ENCODE measurements around the gene S100A3.

Gene S100A3

GRCh38 chr1:153549741-153550397, 811 bp upstream of the S100A3 start:
- 90% methylated on average over 6 of the region's 6 CpGs for WGBS, 2 experiments
- no peak overlapping the region for H3K27ac ChIP-seq (ENCODE audit: insufficient read depth, low read depth, low read length, poor library complexity, severe bottlenecking)

GRCh38 chr1:153547560-153548551, 1.2 kb downstream of the S100A3 start:
- Histone ChIP-seq H3K9me3 (ENCODE audit: control insufficient read depth, low read length) (no peaks in the 10 kb centered on the region), H3K36me3 (ENCODE audit: control insufficient read depth, insufficient read depth, low read length) (no peaks in the 10 kb centered on the region), H3K4me3 (ENCODE audit: insufficient read depth, low read depth, low read length) (no peak overlapping the region), H3K27me3 (ENCODE audit: control insufficient read depth, insufficient read depth, low read length, poor library complexity, severe bottlenecking) (no peaks in the 10 kb centered on the region), H3K27ac (ENCODE audit: insufficient read depth, low read depth, low read length, poor library complexity, severe bottlenecking) (no peak overlapping the region), H3K4me1 (ENCODE audit: control insufficient read depth, insufficient read depth, low read length) (peaks cover 48% of the 10 kb centered on the region)
- 88 to 89% methylated on average over 19 of the region's 19 CpGs for WGBS, 2 experiments

More at GRCh38 chr1:153549741-153550397, 811 bp upstream of the S100A3 start:
- Histone ChIP-seq H3K9me3 (ENCODE audit: control insufficient read depth, low read length) (no peaks in the 10 kb centered on the region), H3K4me1 (ENCODE audit: control insufficient read depth, insufficient read depth, low read length) (peaks cover 43% of the 10 kb centered on the region), H3K27me3 (ENCODE audit: control insufficient read depth, insufficient read depth, low read length, poor library complexity, severe bottlenecking) (no peaks in the 10 kb centered on the region), H3K36me3 (ENCODE audit: control insufficient read depth, insufficient read depth, low read length) (no peaks in the 10 kb centered on the region), H3K4me3 (ENCODE audit: insufficient read depth, low read depth, low read length) (no peak overlapping the region)

- Histone ChIP-seq H3K36me3 (ENCODE audit: control insufficient read depth, insufficient read depth, low read length) (no peaks in the 10 kb centered on the region), H3K27ac (ENCODE audit: insufficient read depth, low read depth, low read length, poor library complexity, severe bottlenecking) (no peak overlapping the region), H3K4me3 (ENCODE audit: insufficient read depth, low read depth, low read length) (no peak overlapping the region), H3K9me3 (ENCODE audit: control insufficient read depth, low read length) (no peaks in the 10 kb centered on the region), H3K4me1 (ENCODE audit: control insufficient read depth, insufficient read depth, low read length) (peaks cover 48% of the 10 kb centered on the region), H3K27me3 (ENCODE audit: control insufficient read depth, insufficient read depth, low read length, poor library complexity, severe bottlenecking) (no peaks in the 10 kb centered on the region)
- WGBS, 2 experiments = 69 to 70% methylated on average over 14 of the region's 14 CpGs
Measured at GRCh38 chr1:153546796-153547559, 2.1 kb downstream of the S100A3 start.

DNA sequence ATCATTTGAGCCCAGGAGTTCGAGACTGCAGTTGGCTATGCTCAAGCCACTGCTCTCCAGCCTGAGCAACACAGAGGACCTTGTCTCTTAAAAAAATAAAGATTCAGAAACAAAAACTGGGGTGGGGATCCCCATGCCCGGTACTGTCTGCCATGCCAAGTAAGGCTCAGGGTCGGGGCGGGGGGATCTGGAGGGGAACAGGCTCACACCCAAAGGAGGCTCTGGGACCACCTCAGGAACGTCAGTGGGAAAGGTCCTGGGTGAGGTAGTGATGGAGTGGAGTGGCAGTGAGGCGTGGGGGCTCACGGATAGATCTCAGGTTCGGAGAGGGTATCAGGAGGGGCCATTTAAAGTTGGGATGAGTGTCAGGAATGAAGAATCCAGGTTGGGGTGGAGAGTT, 2.7 kb downstream of the S100A3 start:
- WGBS, 2 experiments = 93 to 98% methylated on average over 8 of the region's 8 CpGs
- Histone ChIP-seq H3K4me3 (ENCODE audit: insufficient read depth, low read depth, low read length) (no peak overlapping the region), H3K4me1 (ENCODE audit: control insufficient read depth, insufficient read depth, low read length) (peaks cover 48% of the 10 kb centered on the region), H3K27ac (ENCODE audit: insufficient read depth, low read depth, low read length, poor library complexity, severe bottlenecking) (no peak overlapping the region), H3K9me3 (ENCODE audit: control insufficient read depth, low read length) (no peaks in the 10 kb centered on the region), H3K36me3 (ENCODE audit: control insufficient read depth, insufficient read depth, low read length) (no peaks in the 10 kb centered on the region), H3K27me3 (ENCODE audit: control insufficient read depth, insufficient read depth, low read length, poor library complexity, severe bottlenecking) (no peaks in the 10 kb centered on the region)

GRCh38 chr1:153545067-153546055, 3.7 kb downstream of the S100A3 start, which contains the start of gene S100A4:
TSS of gene S100A4 (minus strand) at chr1:153545806. CDS start at chr1:153544794, 1,012 bp downstream.
- no peaks in the 10 kb centered on the region for H3K9me3 ChIP-seq (ENCODE audit: control insufficient read depth, low read length)
- H3K27me3 ChIP-seq (ENCODE audit: control insufficient read depth, insufficient read depth, low read length, poor library complexity, severe bottlenecking) = no peaks in the 10 kb centered on the region
- no peak within 1 kb of the TSS for H3K4me3 ChIP-seq (ENCODE audit: insufficient read depth, low read depth, low read length)
- H3K4me1 ChIP-seq (ENCODE audit: control insufficient read depth, insufficient read depth, low read length) = peaks cover 48% of the 10 kb centered on the region
- WGBS, 2 experiments = 61 to 62% methylated on average over 18 to 19 of the region's 19 CpGs
- H3K36me3 ChIP-seq (ENCODE audit: control insufficient read depth, insufficient read depth, low read length) = no peaks in the 10 kb centered on the region
- H3K27ac ChIP-seq (ENCODE audit: insufficient read depth, low read depth, low read length, poor library complexity, severe bottlenecking) = peak within 1 kb of the TSS; percentile 46

- no peak overlapping the region for H3K27ac ChIP-seq (ENCODE audit: insufficient read depth, low read depth, low read length, poor library complexity, severe bottlenecking)
- no peaks in the 10 kb centered on the region for H3K9me3 ChIP-seq (ENCODE audit: control insufficient read depth, low read length)
- H3K4me3 ChIP-seq (ENCODE audit: insufficient read depth, low read depth, low read length) = no peak overlapping the region
- 68 to 69% methylated on average over 10 of the region's 10 CpGs for whole genome bisulfite sequencing, 2 experiments
- H3K27me3 ChIP-seq (ENCODE audit: control insufficient read depth, insufficient read depth, low read length, poor library complexity, severe bottlenecking) = no peaks in the 10 kb centered on the region
- peaks cover 48% of the 10 kb centered on the region for H3K4me1 ChIP-seq (ENCODE audit: control insufficient read depth, insufficient read depth, low read length)
- no peaks in the 10 kb centered on the region for H3K36me3 ChIP-seq (ENCODE audit: control insufficient read depth, insufficient read depth, low read length)
Measured at GRCh38 chr1:153544453-153545066, 4.5 kb downstream of the S100A3 start.

- H3K27ac ChIP-seq (ENCODE audit: insufficient read depth, low read depth, low read length, poor library complexity, severe bottlenecking) = no peak overlapping the region
- no peaks in the 10 kb centered on the region for H3K9me3 ChIP-seq (ENCODE audit: control insufficient read depth, low read length)
- 94 to 95% methylated on average over 3 to 4 of the region's 4 CpGs for WGBS, 2 experiments
- peaks cover 46% of the 10 kb centered on the region for H3K4me1 ChIP-seq (ENCODE audit: control insufficient read depth, insufficient read depth, low read length)
- no peak overlapping the region for H3K4me3 ChIP-seq (ENCODE audit: insufficient read depth, low read depth, low read length)
- H3K27me3 ChIP-seq (ENCODE audit: control insufficient read depth, insufficient read depth, low read length, poor library complexity, severe bottlenecking) = no peaks in the 10 kb centered on the region
- H3K36me3 ChIP-seq (ENCODE audit: control insufficient read depth, insufficient read depth, low read length) = no peaks in the 10 kb centered on the region
Measured at GRCh38 chr1:153543736-153544135, 5.3 kb downstream of the S100A3 start.

DNA sequence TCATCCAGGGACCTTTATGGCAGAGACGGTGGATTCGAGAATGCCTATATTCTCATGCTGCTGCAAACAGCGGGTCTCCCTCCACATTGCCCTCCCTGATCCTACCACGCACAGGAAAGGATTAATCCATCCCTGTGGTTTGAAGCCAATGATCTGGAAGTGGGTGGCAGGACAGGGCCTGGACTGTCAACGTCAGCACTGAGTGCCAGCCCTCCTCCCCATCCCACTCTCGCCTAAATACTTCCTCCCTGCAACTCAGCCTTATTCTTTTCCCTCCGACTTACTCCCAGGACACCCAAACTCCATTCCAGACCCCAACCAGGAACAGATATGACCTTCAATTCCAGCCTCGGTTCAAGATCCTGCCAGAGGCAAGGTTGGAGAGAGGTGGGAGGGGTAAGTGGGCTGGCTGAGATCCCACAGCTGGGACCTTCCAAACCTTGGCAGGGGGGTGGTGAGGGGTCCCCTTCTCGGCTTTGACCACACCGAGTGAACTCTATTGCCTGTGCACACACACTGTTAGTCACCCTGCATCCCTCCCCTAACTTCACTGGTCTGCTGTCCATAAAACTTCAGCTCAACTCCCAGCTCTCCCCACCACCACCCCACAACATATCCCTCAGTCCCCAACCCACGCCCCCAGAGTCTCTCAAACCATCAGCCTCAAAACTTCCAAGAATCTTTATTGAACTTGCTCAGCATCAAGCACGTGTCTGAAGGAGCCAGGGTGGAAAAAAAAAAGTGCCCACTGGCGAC, 5.9 kb downstream of the S100A3 start:
- 92 to 93% methylated on average over 13 of the region's 13 CpGs for WGBS, 2 experiments
- H3K27ac ChIP-seq (ENCODE audit: insufficient read depth, low read depth, low read length, poor library complexity, severe bottlenecking) = no peak overlapping the region
- H3K4me3 ChIP-seq (ENCODE audit: insufficient read depth, low read depth, low read length) = no peak overlapping the region
- peaks cover 40% of the 10 kb centered on the region for H3K4me1 ChIP-seq (ENCODE audit: control insufficient read depth, insufficient read depth, low read length)
- H3K9me3 ChIP-seq (ENCODE audit: control insufficient read depth, low read length) = no peaks in the 10 kb centered on the region
- no peaks in the 10 kb centered on the region for H3K36me3 ChIP-seq (ENCODE audit: control insufficient read depth, insufficient read depth, low read length)
- H3K27me3 ChIP-seq (ENCODE audit: control insufficient read depth, insufficient read depth, low read length, poor library complexity, severe bottlenecking) = no peaks in the 10 kb centered on the region
